ENCODE results near the gene ABCD2. TPM values are rescaled to one million over a fixed set of nuclear protein-coding genes. Genes with fewer than 3 reads are reported as not detected.

Gene ABCD2
- total and polyA plus RNA-seq, 2 donors (not counting 1 experiment from before 2014, with no cell fraction given), result 0.14 to 0.33 TPM

DNA sequence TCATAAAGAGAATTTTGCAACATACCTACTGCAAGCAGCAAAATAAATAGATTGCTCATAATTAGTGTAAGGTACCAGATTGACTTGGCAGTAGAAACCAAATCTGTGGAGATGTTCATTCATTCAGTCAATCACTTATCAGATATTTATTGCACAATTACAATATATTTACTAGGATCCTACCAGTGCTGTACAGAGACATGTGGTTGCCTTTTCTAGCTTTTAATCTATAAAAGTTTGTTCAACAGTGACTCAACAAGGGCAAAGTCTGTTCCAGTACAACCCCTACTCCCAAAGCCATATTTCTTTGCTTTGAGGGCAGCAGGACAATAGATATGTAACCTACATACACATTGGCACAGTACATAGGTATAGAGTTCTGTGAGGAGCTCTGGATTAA, 27.3 kb downstream of the ABCD2 start:
- Histone ChIP-seq H3K36me3 (ENCODE audit: control insufficient read depth, insufficient read depth, low read length) (no peaks in the 10 kb centered on the region), H3K27me3 (ENCODE audit: control insufficient read depth, insufficient read depth, low read length) (no peaks in the 10 kb centered on the region), H4K20me1 (ENCODE audit: control insufficient read depth, extremely low read depth, insufficient read depth, low read length) (no peaks in the 10 kb centered on the region), H3K4me2 (ENCODE audit: extremely low read depth, insufficient read depth, low read length) (no peak overlapping the region), H3K79me2 (ENCODE audit: control insufficient read depth, insufficient read depth, low read length) (no peaks in the 10 kb centered on the region), H3K4me3 (replicated peaks in 1 of 4; ENCODE audit: control extremely low read depth in 1 of 4, insufficient read depth in 1 of 4, low read depth in 3 of 4, low read length in 4 of 4) (no peak overlapping the region), H3K9ac (ENCODE audit: insufficient read depth, low read length) (no peak overlapping the region), H3K27ac (ENCODE audit: insufficient read depth, low read length) (no peak overlapping the region), H3K9me3 (ENCODE audit: control insufficient read depth, insufficient read depth, low read depth, low read length) (no peaks in the 10 kb centered on the region), H2AFZ (ENCODE audit: low read length) (no peak overlapping the region), H3K4me1 (ENCODE audit: control insufficient read depth, extremely low read depth, insufficient read depth, low read length) (no peaks in the 10 kb centered on the region)
- DNase-seq (ENCODE audit: low read depth in 2 of 2), result no peak
- TF ChIP-seq, protein P1, sequence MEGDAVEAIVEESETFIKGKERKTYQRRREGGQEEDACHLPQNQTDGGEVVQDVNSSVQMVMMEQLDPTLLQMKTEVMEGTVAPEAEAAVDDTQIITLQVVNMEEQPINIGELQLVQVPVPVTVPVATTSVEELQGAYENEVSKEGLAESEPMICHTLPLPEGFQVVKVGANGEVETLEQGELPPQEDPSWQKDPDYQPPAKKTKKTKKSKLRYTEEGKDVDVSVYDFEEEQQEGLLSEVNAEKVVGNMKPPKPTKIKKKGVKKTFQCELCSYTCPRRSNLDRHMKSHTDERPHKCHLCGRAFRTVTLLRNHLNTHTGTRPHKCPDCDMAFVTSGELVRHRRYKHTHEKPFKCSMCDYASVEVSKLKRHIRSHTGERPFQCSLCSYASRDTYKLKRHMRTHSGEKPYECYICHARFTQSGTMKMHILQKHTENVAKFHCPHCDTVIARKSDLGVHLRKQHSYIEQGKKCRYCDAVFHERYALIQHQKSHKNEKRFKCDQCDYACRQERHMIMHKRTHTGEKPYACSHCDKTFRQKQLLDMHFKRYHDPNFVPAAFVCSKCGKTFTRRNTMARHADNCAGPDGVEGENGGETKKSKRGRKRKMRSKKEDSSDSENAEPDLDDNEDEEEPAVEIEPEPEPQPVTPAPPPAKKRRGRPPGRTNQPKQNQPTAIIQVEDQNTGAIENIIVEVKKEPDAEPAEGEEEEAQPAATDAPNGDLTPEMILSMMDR (conservative IDR thresholded peaks at IDR 0.05 in 1 of 2, IDR thresholded peaks at IDR 0.05 in 1 of 2; ENCODE audit: low read depth in 1 of 2, low read length in 2 of 2), result no peak
- no peak for TF ChIP-seq EZH2 (IDR thresholded peaks at IDR 0.05; ENCODE audit: low read length, missing control alignments)

DNA sequence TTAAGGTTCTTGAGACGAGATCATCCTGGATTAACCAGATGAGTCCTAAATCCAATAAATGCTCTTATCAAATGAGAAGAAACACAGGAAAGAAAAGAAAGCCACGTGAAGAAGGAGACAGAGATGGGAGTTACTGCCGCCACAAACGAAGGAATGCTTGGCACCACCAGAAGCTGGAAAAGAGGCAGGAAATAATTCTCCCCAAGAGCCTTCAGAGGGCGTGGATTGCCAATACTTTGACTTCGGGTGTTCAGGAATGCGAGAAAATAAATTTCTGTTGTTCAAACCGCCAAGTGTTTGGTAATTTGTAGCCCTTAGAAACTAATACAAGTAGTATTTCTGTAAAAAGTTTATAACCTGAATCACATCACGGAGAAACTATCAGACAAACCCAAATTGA, 31.3 kb downstream of the ABCD2 start:
- Histone ChIP-seq H3K27me3 (ENCODE audit: control insufficient read depth, insufficient read depth, low read length) (no peaks in the 10 kb centered on the region), H3K4me1 (ENCODE audit: control insufficient read depth, extremely low read depth, insufficient read depth, low read length) (no peaks in the 10 kb centered on the region), H3K4me2 (ENCODE audit: extremely low read depth, insufficient read depth, low read length) (peak overlapping the region; percentile 17), H4K20me1 (ENCODE audit: control insufficient read depth, extremely low read depth, insufficient read depth, low read length) (no peaks in the 10 kb centered on the region), H3K36me3 (ENCODE audit: control insufficient read depth, insufficient read depth, low read length) (no peaks in the 10 kb centered on the region), H2AFZ (ENCODE audit: low read length) (no peak overlapping the region), H3K9me3 (ENCODE audit: control insufficient read depth, insufficient read depth, low read depth, low read length) (no peaks in the 10 kb centered on the region), H3K4me3 (replicated peaks in 1 of 4; ENCODE audit: control extremely low read depth in 1 of 4, insufficient read depth in 1 of 4, low read depth in 3 of 4, low read length in 4 of 4) (no peak overlapping the region), H3K27ac (ENCODE audit: insufficient read depth, low read length) (no peak overlapping the region), H3K9ac (ENCODE audit: insufficient read depth, low read length) (no peak overlapping the region), H3K79me2 (ENCODE audit: control insufficient read depth, insufficient read depth, low read length) (no peaks in the 10 kb centered on the region)
- no peak for DNase-seq (ENCODE audit: low read depth in 2 of 2)
- no peak for TF ChIP-seq EZH2 (IDR thresholded peaks at IDR 0.05; ENCODE audit: low read length, missing control alignments)
- TF ChIP-seq, protein P1 (conservative IDR thresholded peaks at IDR 0.05 in 1 of 2, IDR thresholded peaks at IDR 0.05 in 1 of 2; ENCODE audit: low read depth in 1 of 2, low read length in 2 of 2), result no peak

DNA sequence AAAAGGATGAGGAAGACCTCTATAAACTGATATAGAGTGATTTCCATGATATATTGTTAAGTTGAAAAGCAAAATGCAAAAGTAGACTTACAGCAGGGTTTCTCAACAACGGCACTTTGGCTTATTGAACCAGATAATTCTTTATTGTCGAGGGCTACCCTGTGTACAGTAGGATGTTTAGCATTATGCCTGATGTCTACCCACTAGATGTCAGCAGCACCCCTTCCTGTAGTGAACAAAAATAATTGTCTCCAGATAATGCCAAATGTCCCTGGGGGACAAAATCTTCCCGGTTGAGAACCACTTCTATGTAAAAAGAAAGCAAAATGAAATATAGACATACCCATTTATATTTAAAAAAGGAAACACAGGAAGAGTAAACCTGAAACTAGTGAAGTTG, 32.4 kb downstream of the ABCD2 start:
- no peaks in the 10 kb centered on the region for H3K4me1 ChIP-seq (ENCODE audit: control insufficient read depth, extremely low read depth, insufficient read depth, low read length)
- H3K36me3 ChIP-seq (ENCODE audit: control insufficient read depth, insufficient read depth, low read length), result no peaks in the 10 kb centered on the region
- TF ChIP-seq, protein P1 (conservative IDR thresholded peaks at IDR 0.05 in 1 of 2, IDR thresholded peaks at IDR 0.05 in 1 of 2; ENCODE audit: low read depth in 1 of 2, low read length in 2 of 2), result peak; percentile 16 to 43
- no peak for TF ChIP-seq EZH2 (IDR thresholded peaks at IDR 0.05; ENCODE audit: low read length, missing control alignments)
- H3K9me3 ChIP-seq (ENCODE audit: control insufficient read depth, insufficient read depth, low read depth, low read length), result no peaks in the 10 kb centered on the region
- no peak overlapping the region for H3K9ac ChIP-seq (ENCODE audit: insufficient read depth, low read length)
- no peak overlapping the region for H3K4me2 ChIP-seq (ENCODE audit: extremely low read depth, insufficient read depth, low read length)
- no peak overlapping the region for H3K4me3 ChIP-seq (replicated peaks in 1 of 4; ENCODE audit: control extremely low read depth in 1 of 4, insufficient read depth in 1 of 4, low read depth in 3 of 4, low read length in 4 of 4)
- H3K27ac ChIP-seq (ENCODE audit: insufficient read depth, low read length), result no peak overlapping the region
- H3K27me3 ChIP-seq (ENCODE audit: control insufficient read depth, insufficient read depth, low read length), result no peaks in the 10 kb centered on the region
- no peaks in the 10 kb centered on the region for H3K79me2 ChIP-seq (ENCODE audit: control insufficient read depth, insufficient read depth, low read length)
- DNase-seq (ENCODE audit: low read depth in 2 of 2), result peak in 1 of 2 donors; percentile 40
- H2AFZ ChIP-seq (ENCODE audit: low read length), result no peak overlapping the region
- no peaks in the 10 kb centered on the region for H4K20me1 ChIP-seq (ENCODE audit: control insufficient read depth, extremely low read depth, insufficient read depth, low read length)

All from fibroblast of lung (primary cell).